Kidney glomerular epithelial cell (primary cell): ENCODE measurements around the gene NXPH1.

Source experiments
- DNase-seq: peaks from one replicate; lab custom pipeline; 2025; lab: John Stamatoyannopoulos, UW

Gene NXPH1

GRCh38 chr7:8597565-8597964 lies 164.2 kb downstream of the NXPH1 start:
- DNase-seq: no peak

DNA sequence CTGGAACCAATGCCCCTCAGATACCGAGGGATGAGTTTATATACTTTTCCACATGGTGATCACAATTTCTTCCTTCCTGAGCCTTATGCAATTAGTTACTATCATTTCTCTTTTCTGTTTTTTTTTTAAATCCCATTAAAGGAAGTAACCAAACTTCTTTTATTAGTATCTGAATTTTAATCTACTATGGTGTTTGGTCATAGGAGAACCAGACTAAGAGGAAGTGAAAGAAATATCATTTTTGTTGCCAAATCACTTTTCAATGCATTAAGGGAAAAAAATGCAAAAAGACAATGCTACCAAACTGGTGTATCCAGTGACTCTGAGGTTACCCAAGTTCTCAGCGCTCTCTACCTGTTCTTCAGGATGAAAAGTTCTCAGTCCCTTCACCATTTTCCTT lies 167.7 kb downstream of the NXPH1 start:
- DNase-seq: no peak

- DNase-seq: no peak
These were observed 171.8 kb downstream of the NXPH1 start for GRCh38 chr7:8605221-8605620.

DNA sequence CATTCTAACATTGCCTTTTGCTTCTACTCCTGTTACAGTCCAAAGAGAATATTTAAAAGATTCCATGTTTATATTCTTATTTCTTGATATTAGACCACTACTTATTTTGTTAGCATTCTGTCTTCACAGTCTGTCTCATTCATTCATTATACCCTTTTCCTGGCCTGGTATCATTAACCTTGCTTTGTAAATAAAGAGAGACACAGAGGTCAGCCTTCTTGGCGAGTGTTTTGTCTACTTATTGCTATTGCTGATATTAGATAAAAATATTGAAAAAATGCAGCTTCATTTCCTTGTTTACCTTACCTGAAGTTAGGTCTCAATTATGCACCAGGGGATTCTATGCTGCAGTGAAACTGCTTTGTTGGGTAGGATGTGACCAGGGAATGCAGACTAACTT lies 179.2 kb downstream of the NXPH1 start:
- no peak for DNase-seq

- DNase-seq: no peak
These were observed 179.8 kb downstream of the NXPH1 start for GRCh38 chr7:8613191-8613590.

DNA sequence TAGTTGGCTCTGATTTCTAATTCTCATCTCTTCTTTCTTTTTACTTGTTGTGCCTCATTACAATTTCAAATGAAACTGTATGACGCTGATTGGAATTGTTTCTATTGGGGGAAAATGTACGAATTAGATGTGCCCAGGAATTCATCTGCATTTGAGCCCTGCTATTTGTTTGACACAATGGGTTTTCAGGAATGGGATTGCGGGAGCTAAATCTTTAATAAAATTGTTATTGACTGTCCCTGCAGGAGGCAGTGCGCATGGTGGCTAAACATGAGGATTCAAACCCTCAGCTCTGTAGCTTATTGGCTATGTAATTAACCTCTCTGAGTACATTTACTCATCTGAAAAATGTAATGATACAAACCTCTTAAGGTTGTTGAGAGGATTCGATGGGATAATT lies 181.6 kb downstream of the NXPH1 start:
- DNase-seq: no peak

GRCh38 chr7:8618441-8619070 lies 185.1 kb downstream of the NXPH1 start:
- no peak for DNase-seq

DNA sequence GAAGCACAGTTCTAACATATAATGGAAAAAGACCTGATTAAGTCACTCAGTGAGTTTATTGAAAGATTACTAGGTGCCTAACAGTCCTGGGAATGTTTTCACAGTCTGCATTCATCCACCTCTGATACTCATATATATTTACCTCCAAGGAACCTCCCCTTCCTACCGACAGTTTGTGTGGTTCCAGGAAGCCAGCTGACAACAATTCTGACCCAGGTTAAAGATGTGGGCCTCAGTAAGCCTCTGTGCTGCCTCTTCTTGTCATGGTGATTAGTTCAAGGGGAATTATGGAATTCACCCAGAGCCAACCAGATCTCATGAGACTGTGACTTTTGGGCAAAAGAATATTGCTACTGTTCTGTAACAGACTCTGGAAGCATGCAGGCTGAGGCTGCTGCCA lies 186.8 kb downstream of the NXPH1 start:
- no peak for DNase-seq

DNA sequence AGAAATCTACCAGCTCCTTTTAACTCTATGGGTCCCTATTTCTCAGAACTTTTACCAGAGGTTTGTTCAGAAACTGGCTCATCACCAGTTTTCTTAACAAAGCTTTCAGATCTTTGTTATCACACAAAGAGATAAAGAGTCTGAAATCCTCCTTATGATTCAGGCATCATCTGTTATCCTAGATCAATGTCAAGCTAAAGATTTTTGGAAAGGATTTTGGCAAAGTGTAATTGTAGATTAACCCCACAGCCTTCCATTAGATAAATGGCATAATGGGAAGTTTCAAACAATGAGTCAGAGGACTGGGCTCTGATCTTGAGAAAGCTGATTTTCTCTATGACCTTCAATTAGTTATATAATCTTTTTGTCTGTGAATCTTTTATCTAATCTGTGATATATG lies 192.2 kb downstream of the NXPH1 start:
- DNase-seq: no peak

DNA sequence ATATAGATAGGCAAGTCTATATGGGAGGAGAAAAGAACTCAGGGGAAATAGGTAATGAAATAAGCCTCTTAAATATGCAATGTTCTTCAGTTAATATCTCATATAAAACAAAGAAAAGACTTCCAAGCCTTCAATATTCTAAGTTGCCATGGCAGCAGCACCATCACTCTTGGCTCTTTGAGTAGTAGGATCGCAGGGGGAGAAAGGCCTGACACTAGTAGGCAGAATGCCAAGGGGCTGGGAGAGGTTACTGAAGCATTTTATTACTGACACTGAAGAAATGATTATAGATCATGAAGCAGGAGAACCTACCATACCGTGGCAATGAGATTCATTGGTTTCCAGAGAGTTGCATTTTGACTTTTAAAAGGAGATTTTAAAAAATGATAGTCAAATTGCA lies 193.9 kb downstream of the NXPH1 start:
- DNase-seq: no peak

DNA sequence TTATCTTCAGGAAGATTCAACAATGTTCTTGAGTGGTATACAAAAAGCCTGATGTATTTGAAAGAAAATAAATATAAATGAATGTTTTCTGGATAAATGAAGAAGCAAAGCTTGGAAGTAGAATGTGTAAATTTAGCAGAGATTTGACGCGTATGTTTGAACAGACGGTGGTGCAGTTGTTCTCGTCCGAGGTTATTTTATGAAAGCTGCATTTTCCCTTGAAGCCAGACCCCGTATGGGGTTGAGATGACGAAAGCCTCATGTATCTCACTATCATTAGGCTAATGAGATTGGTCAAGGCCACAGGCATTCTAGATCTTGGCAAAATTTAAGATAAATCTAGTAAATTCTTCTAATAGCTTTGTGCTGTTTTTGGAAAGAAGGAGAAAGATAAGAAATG lies 195.2 kb downstream of the NXPH1 start:
- no peak for DNase-seq

GRCh38 chr7:8629504-8629903 lies 196.1 kb downstream of the NXPH1 start:
- no peak for DNase-seq

DNA sequence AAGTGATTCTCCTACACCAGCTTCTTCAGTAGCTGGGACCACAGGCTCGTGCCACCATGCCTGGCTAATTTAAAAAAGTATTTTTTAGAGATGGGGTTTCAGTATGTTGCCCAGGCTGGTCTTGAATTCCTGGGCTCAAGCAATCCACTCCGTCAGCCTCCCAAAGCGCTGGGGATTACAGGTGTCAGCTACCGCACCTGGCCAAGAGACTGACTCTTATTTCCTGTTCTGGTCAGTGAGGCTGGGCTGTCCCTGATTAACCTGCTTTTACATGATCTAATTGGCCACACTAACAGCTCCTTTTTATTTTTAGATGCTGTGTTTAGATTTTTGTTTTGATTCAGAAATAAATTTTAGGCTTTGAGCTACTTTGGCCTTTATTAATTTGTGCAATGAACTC lies 203.9 kb downstream of the NXPH1 start:
- no peak for DNase-seq

- DNase-seq: no peak
These were observed 204.7 kb downstream of the NXPH1 start for GRCh38 chr7:8638076-8638475.

DNA sequence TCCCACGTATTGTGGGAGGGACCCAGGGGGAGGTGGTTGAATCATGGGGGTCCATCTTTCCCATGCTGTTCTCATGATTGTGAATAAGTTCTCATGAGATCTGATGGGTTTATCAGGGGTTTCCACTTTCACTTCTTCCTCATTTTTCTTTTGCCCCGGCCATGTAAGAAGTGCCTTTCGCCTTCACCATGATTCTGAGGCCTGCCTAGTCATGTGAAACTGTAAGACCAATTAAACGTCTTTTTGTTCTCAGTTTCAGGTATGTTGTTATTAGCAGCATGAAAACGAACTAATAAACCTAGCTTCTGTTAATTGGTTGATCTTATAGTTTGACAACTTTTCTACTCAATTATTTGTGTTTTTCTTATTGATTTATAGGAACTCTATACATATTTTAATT lies 206.3 kb downstream of the NXPH1 start:
- DNase-seq: no peak

- DNase-seq: no peak
These were observed 207.3 kb downstream of the NXPH1 start for GRCh38 chr7:8640671-8641070.

DNA sequence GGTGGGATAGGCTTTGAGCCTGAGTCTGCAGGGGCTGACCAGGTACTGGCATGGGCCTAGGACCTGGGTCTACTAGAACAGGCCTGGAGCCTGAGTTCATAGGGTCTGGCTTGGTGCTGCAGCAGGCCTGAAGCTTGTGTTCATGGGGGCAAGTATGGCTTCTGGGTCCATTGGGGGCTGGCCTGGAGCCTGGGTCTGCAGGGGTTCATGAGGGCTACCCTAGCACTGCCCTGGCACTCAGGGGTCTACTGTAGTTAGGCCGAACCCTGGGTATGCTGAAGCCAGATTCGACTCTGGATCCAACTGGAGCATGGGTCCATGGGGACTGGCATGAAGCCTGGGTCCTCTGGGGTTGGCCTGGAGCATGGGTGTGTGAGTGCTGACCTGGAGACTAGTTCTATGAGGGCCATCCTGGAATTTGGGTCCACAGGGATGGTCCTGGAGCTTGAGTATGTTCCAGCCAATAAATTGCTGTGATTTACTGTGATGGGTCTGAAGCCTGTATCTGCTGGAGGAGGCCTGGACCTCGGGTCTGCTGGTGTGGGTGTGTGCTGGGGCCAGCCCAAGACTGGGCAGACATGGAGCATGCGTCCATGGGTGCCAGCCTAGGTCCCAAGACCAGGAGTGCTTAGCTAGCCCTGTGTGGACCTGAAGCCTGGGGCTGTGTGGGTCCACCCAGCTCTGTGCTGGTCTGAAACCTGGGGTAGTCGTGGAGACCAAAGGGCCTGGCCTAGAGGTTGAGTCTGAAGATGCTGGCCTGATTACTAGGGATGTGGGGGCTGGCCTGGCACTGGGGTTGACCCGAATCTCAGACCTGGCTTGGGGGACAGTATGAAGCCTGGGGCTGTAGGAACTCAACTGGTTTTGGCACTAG lies 235.5 kb downstream of the NXPH1 start:
- no peak for DNase-seq

GRCh38 chr7:8669501-8669851 lies 236.1 kb downstream of the NXPH1 start:
- DNase-seq: no peak

- no peak for DNase-seq
These were observed 251.0 kb downstream of the NXPH1 start for GRCh38 chr7:8684426-8684825.

GRCh38 chr7:8699875-8700624 lies 266.6 kb downstream of the NXPH1 start:
- no peak for DNase-seq

DNA sequence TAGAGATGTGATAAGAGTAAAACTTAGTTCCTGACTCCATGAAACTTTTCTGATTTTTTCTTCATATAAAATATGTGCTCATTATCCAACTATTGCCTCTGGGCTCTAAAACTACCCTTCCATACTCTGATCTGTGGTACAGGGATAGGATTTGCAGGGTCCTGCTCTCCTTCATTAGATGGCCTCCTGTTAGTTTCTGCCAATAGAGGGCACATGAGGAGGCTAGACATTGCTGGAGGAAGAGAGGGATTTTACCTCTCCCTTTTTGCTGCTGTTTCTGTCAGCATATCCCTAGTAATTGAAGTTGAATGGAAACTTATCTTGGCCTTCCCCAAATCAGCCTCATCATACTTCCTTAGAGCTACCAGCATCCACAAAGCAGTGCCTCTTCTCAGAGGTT lies 269.4 kb downstream of the NXPH1 start:
- DNase-seq: no peak

DNA sequence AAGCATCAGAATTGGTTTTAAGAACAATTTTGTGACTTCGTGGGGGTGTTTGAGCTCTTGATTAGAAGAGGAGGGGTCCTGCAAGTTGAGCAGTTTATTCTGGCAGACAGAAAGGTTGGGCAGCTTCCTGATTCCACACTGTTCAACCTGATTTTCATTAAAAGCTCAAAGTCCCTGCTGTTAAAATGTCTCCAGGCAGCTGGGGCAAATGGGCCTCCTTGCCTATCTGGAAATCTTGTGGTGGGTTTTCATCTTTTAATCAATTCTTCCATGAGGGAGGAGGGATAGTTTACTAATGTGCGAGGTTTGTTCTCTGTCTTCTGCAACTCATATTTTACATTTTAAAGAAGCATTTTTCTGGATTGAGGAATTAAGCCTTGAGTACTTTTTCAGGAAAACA lies 276.7 kb downstream of the NXPH1 start:
- no peak for DNase-seq

GRCh38 chr7:8714791-8715190 lies 281.4 kb downstream of the NXPH1 start:
- DNase-seq: no peak
